GM12878 (cell line): Measurements from ENCODE around the gene CNOT3. TPM values are rescaled to one million over a fixed set of nuclear protein-coding genes. Genes with fewer than 3 reads are reported as not detected.

ENCODE experiments used
- CBX3 ChIP-seq: fragments of 200-600 bp; sonication (generic); IDR thresholded peaks from 2 replicates; pipeline ENCODE4 v1.6.1; 2016; ENCODE audit warnings: low read depth, borderline replicate concordance
- FOXK2 ChIP-seq: fragments of 450-650 bp; IDR thresholded peaks from 2 replicates; pipeline ENCODE4 v1.6.1; 2017; ENCODE audit warnings: mild to moderate bottlenecking, moderate library complexity
- HCFC1 ChIP-seq: fragments of 150-350 bp; IDR thresholded peaks from 2 replicates; pipeline ENCODE4 v1.6.1; 2014; ENCODE audit warnings: low read length
- IKZF2 ChIP-seq, 2 experiments: fragments of 450-650 bp; IDR thresholded peaks; 2 replicates each; pipeline ENCODE4 v1.6.1; 2017; ENCODE audit warnings: mild to moderate bottlenecking in 2 of 2, moderate library complexity in 2 of 2
- JUND ChIP-seq: IDR thresholded peaks from 2 replicates; pipeline ENCODE4 v1.6.1; 2012; ENCODE audit warnings: low read depth, mild to moderate bottlenecking, low read length, improper control_type of control experiment, moderate library complexity
- MEF2B ChIP-seq: fragments of 450-650 bp; IDR thresholded peaks from 2 replicates; pipeline ENCODE4 v1.6.1; 2018; ENCODE audit warnings: mild to moderate bottlenecking, moderate library complexity; ENCODE audit not compliant: partially characterized antibody, poor library complexity, severe bottlenecking
- NFYA ChIP-seq: IDR thresholded peaks from 2 replicates; pipeline ENCODE4 v1.6.1; 2011; ENCODE audit warnings: low read depth, mild to moderate bottlenecking, low read length, improper control_type of control experiment, borderline replicate concordance
- NFYB ChIP-seq: IDR thresholded peaks from 2 replicates; pipeline ENCODE4 v1.6.1; 2011; ENCODE audit warnings: low read depth, mild to moderate bottlenecking, low read length, improper control_type of control experiment, moderate library complexity; ENCODE audit not compliant: insufficient read depth
- PAX5 ChIP-seq: IDR thresholded peaks from 2 replicates; pipeline ENCODE4 v1.6.1; 2011; ENCODE audit warnings: low read depth, low read length, borderline replicate concordance
- RELA ChIP-seq: fragments of 450-650 bp; IDR thresholded peaks from 2 replicates; pipeline ENCODE4 v1.8.0; 2014; ENCODE audit warnings: borderline replicate concordance; ENCODE audit not compliant: partially characterized antibody
- SPI1 ChIP-seq: IDR thresholded peaks from 2 replicates; pipeline ENCODE4 v1.6.1; 2011; ENCODE audit warnings: low read depth, mild to moderate bottlenecking, low read length, moderate library complexity, borderline replicate concordance; ENCODE audit not compliant: insufficient read depth
- TCF12 ChIP-seq: IDR thresholded peaks from 2 replicates; pipeline ENCODE4 v1.6.1; 2011; ENCODE audit warnings: low read depth, mild to moderate bottlenecking, low read length
- TCF3 ChIP-seq: IDR thresholded peaks from 2 replicates; pipeline ENCODE4 v1.6.1; 2012; ENCODE audit warnings: low read depth, mild to moderate bottlenecking, low read length, borderline replicate concordance; ENCODE audit not compliant: insufficient read depth
- YBX1 ChIP-seq: fragments of 450-650 bp; IDR thresholded peaks from 2 replicates; pipeline ENCODE4 v1.6.1; 2016; ENCODE audit warnings: antibody characterized with exemption
- ZNF274 ChIP-seq: IDR thresholded peaks from one replicate; pipeline ENCODE4 v1.8.0; 2011; ENCODE audit not compliant: insufficient read length, insufficient read depth
- ZNF622 ChIP-seq: fragments of 450-650 bp; IDR thresholded peaks from 2 replicates; pipeline ENCODE4 v1.6.1; 2017; ENCODE audit warnings: mild to moderate bottlenecking, inconsistent platforms
- polyA plus RNA-seq, 11 experiments: library from polyadenylated mRNA; depleted of rRNA in 4 of 11; unstranded in 6 of 11; stranded (reverse) in 5 of 11; fragments of >200 nt; fragmentation: Nextera tagmentation in 4 of 11; fragmentation: Illumina TruSeq in 1 of 11; extraction: Ambion mirVana in 4 of 11; extraction: Trizol in 1 of 11; gene quantifications; 1 replicate in 1 of 11; 2 replicates in 10 of 11; pipeline versions ENCODE4 v1.2.1 to v1.2.3, GENCODE V29; 2011 to 2016; ENCODE audit warnings: inconsistent platforms in 2 of 11, missing spikeins in 2 of 11, low read depth in 1 of 11
- total RNA-seq, 4 experiments: library from RNA; depleted of rRNA in 3 of 4; stranded (reverse); fragments of >200 nt in 3 of 4; fragmentation: Illumina TruSeq in 1 of 4; extraction: Trizol in 1 of 4; gene quantifications; 2 replicates each; pipeline versions ENCODE4 v1.2.1 to v1.2.3, GENCODE V29; 2013 to 2021
- TF ChIP-seq, protein P1 (sequence below), 3 experiments: IDR thresholded peaks in 2 of 3; conservative IDR thresholded peaks in 1 of 3; 2 replicates each; pipeline ENCODE4 v1.5.1; 2011; ENCODE audit warnings: low read depth in 3 of 3, low read length in 3 of 3, mild to moderate bottlenecking in 3 of 3, control low read depth in 2 of 3, moderate library complexity in 2 of 3, inconsistent platforms in 1 of 3, mixed read lengths in 1 of 3; ENCODE audit not compliant: control insufficient read depth in 2 of 3, insufficient read depth in 1 of 3; ENCODE audit errors: extremely low read depth in 1 of 3
- TF ChIP-seq, protein P2 (sequence below): IDR thresholded peaks from 2 replicates; pipeline ENCODE4 v1.6.1; 2012; ENCODE audit warnings: improper control_type of control experiment, low read depth, low read length; ENCODE audit not compliant: insufficient replicate concordance
- TF ChIP-seq, protein P3 (sequence below): IDR thresholded peaks from 2 replicates; pipeline ENCODE4 v1.6.1; 2012; ENCODE audit warnings: low read depth, low read length, improper control_type of control experiment

The CNOT3 gene
- total and polyA plus RNA-seq, 10 of the 15 experiments (the other 5 are each of a cell fraction or from before 2014, with no cell fraction given): 0.14 to 45.1 (median 14.0) TPM

DNA sequence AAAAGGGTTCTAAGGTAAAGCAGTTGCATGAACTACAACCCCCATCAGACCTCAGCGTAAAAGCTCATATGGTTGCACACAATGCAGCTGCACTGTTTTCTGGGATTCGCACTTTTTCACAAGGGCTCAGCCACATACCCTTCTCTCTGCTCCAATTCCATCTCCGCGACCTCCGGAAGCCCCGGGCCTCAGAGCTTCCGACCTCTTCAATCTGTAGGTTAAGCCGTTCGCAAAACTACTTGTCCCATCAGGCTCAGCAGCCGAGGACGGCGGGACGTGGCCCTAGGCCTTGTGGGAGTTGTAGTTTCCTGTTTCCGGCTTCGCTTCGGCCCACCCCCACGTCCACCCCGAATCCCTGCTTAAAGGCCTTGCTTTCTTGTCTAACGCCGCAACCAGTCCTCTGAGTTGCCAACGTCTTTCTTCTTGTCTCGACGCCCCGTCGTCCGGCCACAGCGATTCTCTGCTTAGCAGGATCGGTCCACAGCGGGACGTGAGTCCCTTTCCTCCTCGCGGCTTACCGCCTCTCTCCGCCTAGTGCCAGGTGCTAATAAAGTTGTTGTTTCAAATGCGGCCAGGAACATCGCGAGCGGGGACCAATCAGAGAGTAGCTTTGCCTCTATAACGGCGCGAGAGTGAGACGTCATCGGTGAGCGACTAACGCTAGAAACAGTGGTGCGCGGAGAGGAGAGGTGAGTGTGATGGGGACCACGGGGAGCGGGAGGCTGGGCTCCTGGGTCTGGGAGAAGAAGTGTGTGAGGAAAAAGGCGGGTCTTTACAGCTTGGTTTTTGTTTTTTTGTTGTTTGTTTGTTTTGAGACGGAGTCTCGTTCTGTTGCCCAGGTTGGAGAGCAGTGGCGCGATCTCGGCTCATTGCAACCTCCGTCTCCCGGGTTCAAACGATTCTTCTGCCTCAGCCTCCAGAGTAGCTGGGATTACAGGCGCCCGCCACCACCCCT is 22.2 kb upstream of the CNOT3 start, which contains the start of the genes PRPF31 and TFPT (continued):
- TF ChIP-seq IKZF2 (IDR thresholded peaks at IDR 0.05) (peak; percentile 56 to 72; a peak in 2 of 4 replicates), NFYA (no peak), RELA (peak; percentile 34), NFYB (peak; percentile 73; the same call in 1 of the 2 replicates), PAX5 (0 out of 2 replicates have a peak, but pooled peaks have one; percentile 1), YBX1 (no peak), TCF3 (no peak), MEF2B (peak; percentile 15), ZNF622 (no peak), SPI1 (no peak), CBX3 (no peak), JUND (0 out of 2 replicates have a peak, but pooled peaks have one; percentile 3), ZNF274 (no peak), FOXK2 (peak; percentile 83), HCFC1 (peak; percentile 91), TCF12 (0 out of 2 replicates have a peak, but pooled peaks have one; percentile 58)
- TF ChIP-seq, protein P1, sequence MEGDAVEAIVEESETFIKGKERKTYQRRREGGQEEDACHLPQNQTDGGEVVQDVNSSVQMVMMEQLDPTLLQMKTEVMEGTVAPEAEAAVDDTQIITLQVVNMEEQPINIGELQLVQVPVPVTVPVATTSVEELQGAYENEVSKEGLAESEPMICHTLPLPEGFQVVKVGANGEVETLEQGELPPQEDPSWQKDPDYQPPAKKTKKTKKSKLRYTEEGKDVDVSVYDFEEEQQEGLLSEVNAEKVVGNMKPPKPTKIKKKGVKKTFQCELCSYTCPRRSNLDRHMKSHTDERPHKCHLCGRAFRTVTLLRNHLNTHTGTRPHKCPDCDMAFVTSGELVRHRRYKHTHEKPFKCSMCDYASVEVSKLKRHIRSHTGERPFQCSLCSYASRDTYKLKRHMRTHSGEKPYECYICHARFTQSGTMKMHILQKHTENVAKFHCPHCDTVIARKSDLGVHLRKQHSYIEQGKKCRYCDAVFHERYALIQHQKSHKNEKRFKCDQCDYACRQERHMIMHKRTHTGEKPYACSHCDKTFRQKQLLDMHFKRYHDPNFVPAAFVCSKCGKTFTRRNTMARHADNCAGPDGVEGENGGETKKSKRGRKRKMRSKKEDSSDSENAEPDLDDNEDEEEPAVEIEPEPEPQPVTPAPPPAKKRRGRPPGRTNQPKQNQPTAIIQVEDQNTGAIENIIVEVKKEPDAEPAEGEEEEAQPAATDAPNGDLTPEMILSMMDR (IDR thresholded peaks at IDR 0.05 in 2 of 3, conservative IDR thresholded peaks at IDR 0.05 in 1 of 3; ENCODE audit: control insufficient read depth in 2 of 3, extremely low read depth in 1 of 3, insufficient read depth in 1 of 3, low read depth in 3 of 3, low read length in 3 of 3): no peak
- TF ChIP-seq, protein P2, sequence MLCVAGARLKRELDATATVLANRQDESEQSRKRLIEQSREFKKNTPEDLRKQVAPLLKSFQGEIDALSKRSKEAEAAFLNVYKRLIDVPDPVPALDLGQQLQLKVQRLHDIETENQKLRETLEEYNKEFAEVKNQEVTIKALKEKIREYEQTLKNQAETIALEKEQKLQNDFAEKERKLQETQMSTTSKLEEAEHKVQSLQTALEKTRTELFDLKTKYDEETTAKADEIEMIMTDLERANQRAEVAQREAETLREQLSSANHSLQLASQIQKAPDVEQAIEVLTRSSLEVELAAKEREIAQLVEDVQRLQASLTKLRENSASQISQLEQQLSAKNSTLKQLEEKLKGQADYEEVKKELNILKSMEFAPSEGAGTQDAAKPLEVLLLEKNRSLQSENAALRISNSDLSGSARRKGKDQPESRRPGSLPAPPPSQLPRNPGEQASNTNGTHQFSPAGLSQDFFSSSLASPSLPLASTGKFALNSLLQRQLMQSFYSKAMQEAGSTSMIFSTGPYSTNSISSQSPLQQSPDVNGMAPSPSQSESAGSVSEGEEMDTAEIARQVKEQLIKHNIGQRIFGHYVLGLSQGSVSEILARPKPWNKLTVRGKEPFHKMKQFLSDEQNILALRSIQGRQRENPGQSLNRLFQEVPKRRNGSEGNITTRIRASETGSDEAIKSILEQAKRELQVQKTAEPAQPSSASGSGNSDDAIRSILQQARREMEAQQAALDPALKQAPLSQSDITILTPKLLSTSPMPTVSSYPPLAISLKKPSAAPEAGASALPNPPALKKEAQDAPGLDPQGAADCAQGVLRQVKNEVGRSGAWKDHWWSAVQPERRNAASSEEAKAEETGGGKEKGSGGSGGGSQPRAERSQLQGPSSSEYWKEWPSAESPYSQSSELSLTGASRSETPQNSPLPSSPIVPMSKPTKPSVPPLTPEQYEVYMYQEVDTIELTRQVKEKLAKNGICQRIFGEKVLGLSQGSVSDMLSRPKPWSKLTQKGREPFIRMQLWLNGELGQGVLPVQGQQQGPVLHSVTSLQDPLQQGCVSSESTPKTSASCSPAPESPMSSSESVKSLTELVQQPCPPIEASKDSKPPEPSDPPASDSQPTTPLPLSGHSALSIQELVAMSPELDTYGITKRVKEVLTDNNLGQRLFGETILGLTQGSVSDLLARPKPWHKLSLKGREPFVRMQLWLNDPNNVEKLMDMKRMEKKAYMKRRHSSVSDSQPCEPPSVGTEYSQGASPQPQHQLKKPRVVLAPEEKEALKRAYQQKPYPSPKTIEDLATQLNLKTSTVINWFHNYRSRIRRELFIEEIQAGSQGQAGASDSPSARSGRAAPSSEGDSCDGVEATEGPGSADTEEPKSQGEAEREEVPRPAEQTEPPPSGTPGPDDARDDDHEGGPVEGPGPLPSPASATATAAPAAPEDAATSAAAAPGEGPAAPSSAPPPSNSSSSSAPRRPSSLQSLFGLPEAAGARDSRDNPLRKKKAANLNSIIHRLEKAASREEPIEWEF: no peak
- TF ChIP-seq, protein P3, sequence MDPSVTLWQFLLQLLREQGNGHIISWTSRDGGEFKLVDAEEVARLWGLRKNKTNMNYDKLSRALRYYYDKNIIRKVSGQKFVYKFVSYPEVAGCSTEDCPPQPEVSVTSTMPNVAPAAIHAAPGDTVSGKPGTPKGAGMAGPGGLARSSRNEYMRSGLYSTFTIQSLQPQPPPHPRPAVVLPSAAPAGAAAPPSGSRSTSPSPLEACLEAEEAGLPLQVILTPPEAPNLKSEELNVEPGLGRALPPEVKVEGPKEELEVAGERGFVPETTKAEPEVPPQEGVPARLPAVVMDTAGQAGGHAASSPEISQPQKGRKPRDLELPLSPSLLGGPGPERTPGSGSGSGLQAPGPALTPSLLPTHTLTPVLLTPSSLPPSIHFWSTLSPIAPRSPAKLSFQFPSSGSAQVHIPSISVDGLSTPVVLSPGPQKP: peak; percentile 63; the same call in 1 of the 2 replicates
